H1 (cell line): ENCODE measurements around the gene NMRK2. TPM values are rescaled to one million over a fixed set of nuclear protein-coding genes. Genes with fewer than 3 reads are reported as not detected.

Experiments used
- CTCF ChIA-PET: fragments of 300-600 bp; sonication (Branson Sonifier 250); formaldehyde crosslinking; loops from one replicate; lab custom pipeline; 2021; ENCODE audit not compliant: partially characterized antibody; lab: Charles Lee
- POLR2A ChIA-PET: fragments of 300-600 bp; sonication (Branson Sonifier 250); formaldehyde crosslinking; loops from one replicate; lab custom pipeline; 2021; ENCODE audit warnings: inconsistent platforms; ENCODE audit not compliant: partially characterized antibody; lab: Charles Lee
- DNase-seq, 2 experiments: peaks; one replicate each; pipeline versions ENCODE4 v3.0.0 to v3.0.0-alpha.2; 2010 to 2022; ENCODE audit warnings: low spot score in 2 of 2, low read depth in 1 of 2, mixed read lengths in 1 of 2
- FAIRE-seq: peaks from 2 replicates; lab custom pipeline; 2011; peaks lifted over from hg19 to GRCh38; lab: Jason Lieb, UNC
- H2AFZ ChIP-seq: 2 replicates; pipeline ENCODE4 v1.8.1; 2012; ENCODE audit warnings: low read length, inconsistent platforms
- H2AK5ac ChIP-seq: 2 replicates; pipeline ENCODE4 v1.6.1; 2013; ENCODE audit warnings: low read depth, low read length
- H2BK120ac ChIP-seq: replicated peaks from 2 replicates; pipeline ENCODE3; 2013; ENCODE audit warnings: low read depth, low read length, inconsistent platforms
- H2BK12ac ChIP-seq: 2 replicates; pipeline ENCODE4 v1.6.1; 2013; ENCODE audit warnings: low read depth, low read length
- H2BK15ac ChIP-seq: 2 replicates; pipeline ENCODE4 v1.6.1; 2013; ENCODE audit warnings: low read length
- H2BK20ac ChIP-seq: 2 replicates; pipeline ENCODE4 v1.6.1; 2013; ENCODE audit warnings: low read length
- H2BK5ac ChIP-seq: 2 replicates; pipeline ENCODE4 v1.6.1; 2013; ENCODE audit warnings: low read depth, low read length
- H3K14ac ChIP-seq: 2 replicates; pipeline ENCODE4 v1.6.1; 2013; ENCODE audit warnings: inconsistent platforms; ENCODE audit not compliant: insufficient read length
- H3K18ac ChIP-seq: 2 replicates; pipeline ENCODE4 v1.6.1; 2013; ENCODE audit warnings: low read length; ENCODE audit errors: extremely low read depth
- H3K23ac ChIP-seq: 2 replicates; pipeline ENCODE4 v1.6.1; 2013; ENCODE audit warnings: inconsistent platforms; ENCODE audit not compliant: insufficient read length
- H3K23me2 ChIP-seq: 2 replicates; pipeline ENCODE4 v1.6.1; 2013; ENCODE audit warnings: low read depth, low read length
- H3K27ac ChIP-seq: 2 replicates; pipeline ENCODE4 v1.6.1; 2011; ENCODE audit warnings: low read depth, low read length, inconsistent platforms
- H3K27me3 ChIP-seq, 4 experiments: replicated peaks in 1 of 4; 1 replicate in 1 of 4; 2 replicates in 3 of 4; pipeline versions ENCODE4 v1.6.1 to v1.8.1; 2011 to 2013; ENCODE audit warnings: low read length in 3 of 4, mild to moderate bottlenecking in 3 of 4, inconsistent platforms in 2 of 4, mixed read lengths in 2 of 4, moderate library complexity in 1 of 4; ENCODE audit not compliant: control insufficient read depth in 3 of 4, insufficient read depth in 3 of 4; ENCODE audit errors: extremely low read depth in 1 of 4
- H3K36me3 ChIP-seq, 4 experiments: 2 replicates each; pipeline versions ENCODE4 v1.6.1 to v1.8.1; 2011 to 2013; ENCODE audit warnings: mild to moderate bottlenecking in 4 of 4, low read length in 3 of 4, moderate library complexity in 2 of 4, control low read depth in 1 of 4, inconsistent platforms in 1 of 4; ENCODE audit not compliant: insufficient read depth in 4 of 4, control insufficient read depth in 2 of 4
- H3K4ac ChIP-seq: replicated peaks from 2 replicates; pipeline ENCODE3; 2013; ENCODE audit warnings: low read length, low read depth, mixed read lengths, inconsistent platforms; ENCODE audit not compliant: insufficient read length
- H3K4me1 ChIP-seq, 4 experiments: replicated peaks in 1 of 4; 1 replicate in 1 of 4; 2 replicates in 3 of 4; pipeline versions ENCODE4 v1.6.1 to v1.8.1; 2011 to 2013; ENCODE audit warnings: low read length in 3 of 4, inconsistent platforms in 2 of 4, mixed read lengths in 1 of 4; ENCODE audit not compliant: insufficient read depth in 4 of 4, control insufficient read depth in 3 of 4
- H3K4me2 ChIP-seq, 2 experiments: 2 replicates each; pipeline versions ENCODE4 v1.6.1 to v1.8.1; 2011 to 2013; ENCODE audit warnings: low read depth in 2 of 2, low read length in 2 of 2, control low read depth in 1 of 2, inconsistent platforms in 1 of 2, mild to moderate bottlenecking in 1 of 2; ENCODE audit not compliant: insufficient read depth in 1 of 2
- H3K4me3 ChIP-seq, 4 experiments: fragments of 200-600, 300-600 bp in 1 of 4; sonication (generic), shearing (Covaris generic), sonication (Bioruptor Twin) in 1 of 4; 2 replicates each; pipeline versions ENCODE4 v1.5.1 to v1.8.1; 2011 to 2016; ENCODE audit warnings: low read length in 4 of 4, low read depth in 3 of 4, control low read depth in 2 of 4, inconsistent platforms in 2 of 4, mild to moderate bottlenecking in 2 of 4, mixed read lengths in 1 of 4, moderate library complexity in 1 of 4; ENCODE audit not compliant: insufficient read depth in 2 of 4; ENCODE audit errors: extremely low read depth in 1 of 4
- H3K56ac ChIP-seq: replicated peaks from 2 replicates; pipeline ENCODE3; 2013; ENCODE audit warnings: low read depth, mild to moderate bottlenecking, mixed read lengths, low read length, inconsistent platforms; ENCODE audit not compliant: insufficient read length
- H3K79me1 ChIP-seq: 2 replicates; pipeline ENCODE4 v1.6.1; 2013; ENCODE audit warnings: low read depth, low read length, control low read depth
- H3K79me2 ChIP-seq, 2 experiments: 2 replicates each; pipeline versions ENCODE4 v1.6.1 to v1.8.1; 2012 to 2013; ENCODE audit warnings: low read length in 2 of 2, mild to moderate bottlenecking in 2 of 2, inconsistent platforms in 1 of 2; ENCODE audit not compliant: insufficient read depth in 2 of 2, control insufficient read depth in 1 of 2
- H3K9ac ChIP-seq, 4 experiments: replicated peaks in 1 of 4; 1 replicate in 1 of 4; 2 replicates in 3 of 4; pipeline versions ENCODE4 v1.6.1 to v1.8.1; 2011 to 2013; ENCODE audit warnings: low read depth in 3 of 4, low read length in 3 of 4, control low read depth in 2 of 4, mild to moderate bottlenecking in 2 of 4, moderate library complexity in 2 of 4, inconsistent platforms in 1 of 4; ENCODE audit errors: extremely low read depth in 1 of 4
- H3K9me3 ChIP-seq, 2 experiments: 2 replicates each; pipeline versions ENCODE4 v1.6.1 to v1.8.1; 2012 to 2013; ENCODE audit warnings: mild to moderate bottlenecking in 2 of 2, moderate library complexity in 2 of 2, control low read depth in 1 of 2, inconsistent platforms in 1 of 2, low read depth in 1 of 2, low read length in 1 of 2, mixed read lengths in 1 of 2; ENCODE audit not compliant: insufficient read depth in 2 of 2
- H4K20me1 ChIP-seq, 2 experiments: replicated peaks in 1 of 2; 2 replicates each; pipeline versions ENCODE3 to v1.8.1; 2011 to 2013; ENCODE audit warnings: inconsistent platforms in 2 of 2, low read length in 2 of 2, mild to moderate bottlenecking in 1 of 2; ENCODE audit not compliant: insufficient read depth in 2 of 2, control insufficient read depth in 1 of 2
- H4K5ac ChIP-seq: 2 replicates; pipeline ENCODE4 v1.6.1; 2013; ENCODE audit warnings: low read length, low read depth, mixed read lengths, inconsistent platforms; ENCODE audit not compliant: insufficient read length
- H4K8ac ChIP-seq: 2 replicates; pipeline ENCODE4 v1.8.0; 2013; ENCODE audit warnings: mild to moderate bottlenecking, moderate library complexity, low read length, inconsistent platforms; ENCODE audit not compliant: insufficient read depth; ENCODE audit errors: extremely low read depth
- H4K91ac ChIP-seq: replicated peaks from 2 replicates; pipeline ENCODE3; 2013; ENCODE audit warnings: low read length, mixed read lengths, inconsistent platforms; ENCODE audit not compliant: insufficient read length
- CREB1 ChIP-seq: IDR thresholded peaks from 2 replicates; pipeline ENCODE4 v1.6.1; 2012; ENCODE audit warnings: inconsistent platforms
- GABPA ChIP-seq: IDR thresholded peaks from 2 replicates; pipeline ENCODE4 v1.6.1; 2011; ENCODE audit warnings: mild to moderate bottlenecking, low read length, moderate library complexity, borderline replicate concordance; ENCODE audit not compliant: insufficient read depth
- HDAC6 ChIP-seq: IDR thresholded peaks from one replicate; pipeline ENCODE4 v1.7.1; 2012; ENCODE audit warnings: low read depth, mild to moderate bottlenecking, inconsistent platforms, low read length, moderate library complexity
- JUND ChIP-seq: IDR thresholded peaks from 2 replicates; pipeline ENCODE4 v1.6.1; 2011; ENCODE audit warnings: mild to moderate bottlenecking, improper control_type of control experiment, low read length
- RNF2 ChIP-seq: fragments of 200-900, 300-1000 bp; sonication (generic); IDR thresholded peaks from 2 replicates; pipeline ENCODE4 v1.7.1; 2016; ENCODE audit warnings: borderline replicate concordance, low read depth, mild to moderate bottlenecking, antibody characterized with exemption, low read length; ENCODE audit not compliant: poor library complexity, severe bottlenecking; ENCODE audit errors: missing control alignments
- SP4 ChIP-seq: IDR thresholded peaks from 2 replicates; pipeline ENCODE4 v1.6.1; 2012; ENCODE audit warnings: low read length, inconsistent platforms
- SRF ChIP-seq: IDR thresholded peaks from 2 replicates; pipeline ENCODE4 v1.6.1; 2011; ENCODE audit warnings: mild to moderate bottlenecking, low read depth, low read length, moderate library complexity
- TAF7 ChIP-seq: optimal IDR thresholded peaks from 2 replicates; pipeline ENCODE3; 2011; ENCODE audit warnings: low read depth, mild to moderate bottlenecking, inconsistent platforms, low read length, moderate library complexity, borderline replicate concordance
- YY1 ChIP-seq: IDR thresholded peaks from 2 replicates; pipeline ENCODE4 v1.6.1; 2011; ENCODE audit warnings: low read depth, mild to moderate bottlenecking, low read length
- WGBS, 2 experiments: shearing (Covaris generic) in 1 of 2; methylation state at CpG; one replicate each; pipeline versions ENCODE4 v1.1.6 to v1.1.7; 2013 to 2015; ENCODE audit warnings: low lambda C conversion rate in 2 of 2, mixed read lengths in 2 of 2, inconsistent platforms in 1 of 2, low coverage in 1 of 2, missing lambda C conversion rate in 1 of 2; ENCODE audit not compliant: insufficient replicate concordance in 2 of 2, insufficient coverage in 1 of 2, insufficient read length in 1 of 2; ENCODE audit errors: extremely low coverage in 1 of 2, missing lambda C conversion rate in 1 of 2; 5-methylcytosine and 5-hydroxymethylcytosine counted together
- polyA plus RNA-seq, 7 experiments: library from polyadenylated mRNA; depleted of rRNA in 3 of 7; stranded (reverse) in 5 of 7; unstranded in 2 of 7; fragments of >200 nt in 5 of 7; fragments of 200-250 nt in 2 of 7; gene quantifications; 1 replicate in 5 of 7; 2 replicates in 1 of 7; 4 replicates in 1 of 7; pipeline versions ENCODE4 v1.2.1 to v1.2.3, GENCODE V29; 2011 to 2013; ENCODE audit warnings: missing spikeins in 2 of 7, mixed read lengths in 2 of 7
- total RNA-seq: library from RNA; stranded (reverse); fragmentation: NEBNext Ultra II Directional; extraction: Animal tissue kit (Norgen Biotek cat#: 25700); gene quantifications from 2 replicates; pipeline ENCODE4 v1.2.1, GENCODE V29; 2021
- TF ChIP-seq, protein P1 (sequence below): IDR thresholded peaks from 2 replicates; pipeline ENCODE4 v1.6.1; 2011; ENCODE audit warnings: low read depth, mild to moderate bottlenecking, low read length; ENCODE audit not compliant: insufficient read depth
- TF ChIP-seq, protein P2 (sequence below): IDR thresholded peaks from 2 replicates; pipeline ENCODE4 v1.6.1; 2011; ENCODE audit warnings: low read length, improper control_type of control experiment

NMRK2 gene
- total and polyA plus RNA-seq, 2 of the 8 experiments (the other 6 are each of a cell fraction or from before 2014, with no cell fraction given): 87.4 to 206 TPM

DNA sequence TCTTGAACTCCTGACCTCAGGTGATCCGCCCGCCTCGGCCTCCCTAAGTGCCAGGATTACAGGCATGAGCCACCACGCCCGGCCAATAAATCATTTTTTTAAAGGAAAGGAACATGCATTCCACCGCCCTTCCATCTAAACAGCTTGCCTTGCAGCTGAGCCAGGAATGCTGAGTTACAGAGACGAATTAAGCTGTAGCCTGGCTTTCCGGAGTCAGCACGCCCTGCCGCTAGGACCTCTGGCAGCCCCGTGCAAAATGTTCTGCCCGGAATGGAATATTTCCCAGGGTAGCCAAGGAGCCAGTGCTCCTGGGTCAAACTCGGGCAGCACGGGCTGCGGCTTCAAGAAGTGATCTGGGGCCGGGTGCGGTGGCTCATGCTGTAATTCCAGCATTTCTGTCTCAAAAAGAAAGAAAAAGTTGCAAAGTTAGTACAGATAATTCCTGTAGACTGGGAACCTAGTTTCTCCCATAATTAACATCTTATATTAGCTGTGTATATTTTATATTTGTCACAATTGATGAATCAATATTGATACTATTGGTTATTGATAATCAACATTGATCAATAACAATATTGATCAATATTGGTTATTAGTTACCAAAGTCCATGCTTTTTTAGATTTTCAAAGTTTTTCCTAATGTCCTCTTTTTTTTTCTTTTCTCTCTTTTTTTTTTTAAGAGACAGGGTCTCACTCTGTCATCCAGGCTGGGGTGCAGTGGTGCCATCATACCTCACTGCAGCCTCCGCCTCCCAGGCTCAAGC is 33.2 kb upstream of the NMRK2 start:
- H2BK120ac ChIP-seq: no peak overlapping the region
- no peak overlapping the region for H3K56ac ChIP-seq
- H3K9ac ChIP-seq: no peak overlapping the region
- DNase-seq: no peak
- H3K79me1 ChIP-seq: 0 out of 2 replicates have a peak, but pooled peaks cover 2% of the 10 kb centered on the region
- H3K36me3 ChIP-seq: peaks cover 3 to 14% (median 9%) of the 10 kb centered on the region in 4 experiments; a peak in 7 of 8 replicates
- no peak overlapping the region for H2BK15ac ChIP-seq
- POLR2A ChIA-PET: interaction anchor here (0.9 to 1.3 kb wide), 3 partner anchors 9 to 84 kb away, joined by 3 read pairs; no protein-coding TSS in a partner anchor
- H3K27me3 ChIP-seq: no peaks in the 10 kb centered on the region
- no peak overlapping the region for H2AK5ac ChIP-seq
- no peak overlapping the region for H4K91ac ChIP-seq
- H3K14ac ChIP-seq: no peak overlapping the region
- no peak overlapping the region for H4K8ac ChIP-seq
- no peak overlapping the region for H2BK5ac ChIP-seq
- H3K4me1 ChIP-seq: no peaks in the 10 kb centered on the region
- 91% methylated on average over 18 of the region's 18 CpGs; no CpG with 5 or more reads in 1 of the 2 experiments for WGBS, 2 experiments
- no peak overlapping the region for H3K23ac ChIP-seq
- no peak overlapping the region for H3K27ac ChIP-seq
- H3K23me2 ChIP-seq: no peaks in the 10 kb centered on the region
- CTCF ChIA-PET: interaction anchor here (0.6 to 1.0 kb wide), 4 partner anchors 54 to 240 kb away, joined by 3 to 4 read pairs (median 4); no protein-coding TSS in a partner anchor
- no peaks in the 10 kb centered on the region for H3K79me2 ChIP-seq
- no peak overlapping the region for H3K4me3 ChIP-seq
- no peak overlapping the region for H2AFZ ChIP-seq
- H3K18ac ChIP-seq: no peak overlapping the region
- no peaks in the 10 kb centered on the region for H4K20me1 ChIP-seq
- H4K5ac ChIP-seq: no peak overlapping the region
- peaks cover 7% of the 10 kb centered on the region in 2 experiments; a peak in 3 of 4 replicates for H3K9me3 ChIP-seq
- no peak overlapping the region for H3K4me2 ChIP-seq
- H3K4ac ChIP-seq: no peak overlapping the region
- no peak overlapping the region for H2BK12ac ChIP-seq
- no peak overlapping the region for H2BK20ac ChIP-seq
- FAIRE-seq: no peak
- no peak for TF ChIP-seq RNF2
- TF ChIP-seq TAF7: no peak
- no peak for TF ChIP-seq JUND
- no peak for TF ChIP-seq YY1
- no peak for TF ChIP-seq SRF
- no peak for TF ChIP-seq GABPA
- TF ChIP-seq, protein P1, sequence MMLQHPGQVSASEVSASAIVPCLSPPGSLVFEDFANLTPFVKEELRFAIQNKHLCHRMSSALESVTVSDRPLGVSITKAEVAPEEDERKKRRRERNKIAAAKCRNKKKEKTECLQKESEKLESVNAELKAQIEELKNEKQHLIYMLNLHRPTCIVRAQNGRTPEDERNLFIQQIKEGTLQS: no peak
- TF ChIP-seq HDAC6: no peak
- TF ChIP-seq CREB1: no peak
- no peak for TF ChIP-seq SP4
- TF ChIP-seq, protein P2, sequence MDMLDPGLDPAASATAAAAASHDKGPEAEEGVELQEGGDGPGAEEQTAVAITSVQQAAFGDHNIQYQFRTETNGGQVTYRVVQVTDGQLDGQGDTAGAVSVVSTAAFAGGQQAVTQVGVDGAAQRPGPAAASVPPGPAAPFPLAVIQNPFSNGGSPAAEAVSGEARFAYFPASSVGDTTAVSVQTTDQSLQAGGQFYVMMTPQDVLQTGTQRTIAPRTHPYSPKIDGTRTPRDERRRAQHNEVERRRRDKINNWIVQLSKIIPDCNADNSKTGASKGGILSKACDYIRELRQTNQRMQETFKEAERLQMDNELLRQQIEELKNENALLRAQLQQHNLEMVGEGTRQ: no peak
